ENCODE results near the gene SLC38A4.

Gene SLC38A4

DNA sequence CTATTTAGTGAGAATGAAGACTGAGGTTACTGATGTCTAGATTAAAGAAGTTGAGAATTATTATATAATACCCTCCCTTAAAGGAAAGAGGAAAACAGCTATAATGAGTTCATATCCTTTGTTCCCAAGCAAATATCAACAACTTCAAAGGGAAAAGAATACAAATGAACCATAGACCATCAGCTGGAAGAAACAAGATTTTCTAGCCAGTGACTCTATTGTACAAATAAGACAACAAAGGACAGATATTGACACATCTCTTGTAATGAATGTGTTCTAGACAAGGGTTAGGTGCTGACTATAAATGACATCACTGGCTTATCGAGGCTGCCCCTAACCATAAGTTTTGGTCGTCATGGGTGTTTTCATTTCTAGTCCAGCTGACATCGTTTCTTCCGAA, 48.2 kb downstream of the SLC38A4 start:
- TF ChIP-seq CREB1 (IDR thresholded peaks at IDR 0.05; ENCODE audit: low read depth) (no peak), NFIC (IDR thresholded peaks at IDR 0.05) (no peak), RAD21 (IDR thresholded peaks at IDR 0.05; ENCODE audit: low read depth) (no peak), YY1 (IDR thresholded peaks at IDR 0.05; ENCODE audit: low read depth) (no peak), CEBPB (IDR thresholded peaks at IDR 0.05) (no peak), FOXM1 (IDR thresholded peaks at IDR 0.05; ENCODE audit: borderline replicate concordance, low read depth) (no peak), TCF12 (IDR thresholded peaks at IDR 0.05; ENCODE audit: low read depth) (no peak), ZBTB7A (IDR thresholded peaks at IDR 0.05; ENCODE audit: low read depth) (no peak), EGR1 (IDR thresholded peaks at IDR 0.05) (no peak), TEAD4 (IDR thresholded peaks at IDR 0.05) (no peak)

DNA sequence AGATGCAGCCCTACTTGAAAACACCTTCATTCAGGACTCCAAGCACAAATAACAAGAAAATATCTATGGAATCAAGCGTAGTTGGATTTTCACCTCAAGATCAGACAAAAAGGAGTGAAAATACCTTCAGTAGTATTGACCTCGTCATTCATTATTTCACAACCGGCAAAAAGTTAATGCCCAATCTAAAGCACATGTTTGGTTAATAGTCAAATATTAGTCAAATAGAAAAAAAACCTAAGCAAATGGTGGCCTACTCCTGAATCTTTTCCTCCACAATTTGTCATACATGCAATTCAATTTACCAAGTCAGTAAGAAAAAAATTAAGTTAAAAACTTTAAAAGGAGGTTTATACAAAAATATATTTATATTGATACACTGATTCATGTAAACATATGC, 50.0 kb downstream of the SLC38A4 start:
- no peak for TF ChIP-seq RAD21 (IDR thresholded peaks at IDR 0.05; ENCODE audit: low read depth)
- no peak for TF ChIP-seq EGR1 (IDR thresholded peaks at IDR 0.05)
- TF ChIP-seq, protein P1, sequence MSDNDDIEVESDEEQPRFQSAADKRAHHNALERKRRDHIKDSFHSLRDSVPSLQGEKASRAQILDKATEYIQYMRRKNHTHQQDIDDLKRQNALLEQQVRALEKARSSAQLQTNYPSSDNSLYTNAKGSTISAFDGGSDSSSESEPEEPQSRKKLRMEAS (IDR thresholded peaks at IDR 0.05), result no peak
- TF ChIP-seq, protein P2, sequence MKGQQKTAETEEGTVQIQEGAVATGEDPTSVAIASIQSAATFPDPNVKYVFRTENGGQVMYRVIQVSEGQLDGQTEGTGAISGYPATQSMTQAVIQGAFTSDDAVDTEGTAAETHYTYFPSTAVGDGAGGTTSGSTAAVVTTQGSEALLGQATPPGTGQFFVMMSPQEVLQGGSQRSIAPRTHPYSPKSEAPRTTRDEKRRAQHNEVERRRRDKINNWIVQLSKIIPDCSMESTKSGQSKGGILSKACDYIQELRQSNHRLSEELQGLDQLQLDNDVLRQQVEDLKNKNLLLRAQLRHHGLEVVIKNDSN (IDR thresholded peaks at IDR 0.05), result no peak
- TF ChIP-seq TCF12 (IDR thresholded peaks at IDR 0.05; ENCODE audit: low read depth), result no peak
- no peak for TF ChIP-seq CREB1 (IDR thresholded peaks at IDR 0.05; ENCODE audit: low read depth)

DNA sequence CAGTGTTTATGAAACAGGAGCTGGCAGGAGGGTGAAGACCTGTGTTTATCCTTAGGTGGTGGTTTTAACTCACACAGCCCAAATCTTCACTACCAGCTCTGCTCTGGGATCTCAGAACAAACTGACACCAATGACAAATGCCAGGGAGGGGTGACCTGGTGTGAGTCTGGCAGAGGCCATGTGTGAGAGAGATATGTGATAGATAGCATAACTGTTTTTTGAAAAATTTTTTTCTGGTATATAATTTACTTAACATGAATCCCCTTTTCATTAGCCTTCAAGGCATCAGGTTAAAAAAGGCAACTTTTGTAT, 51.5 kb downstream of the SLC38A4 start:
- TF ChIP-seq, protein P2 (IDR thresholded peaks at IDR 0.05), result no peak
- TF ChIP-seq, protein P3, sequence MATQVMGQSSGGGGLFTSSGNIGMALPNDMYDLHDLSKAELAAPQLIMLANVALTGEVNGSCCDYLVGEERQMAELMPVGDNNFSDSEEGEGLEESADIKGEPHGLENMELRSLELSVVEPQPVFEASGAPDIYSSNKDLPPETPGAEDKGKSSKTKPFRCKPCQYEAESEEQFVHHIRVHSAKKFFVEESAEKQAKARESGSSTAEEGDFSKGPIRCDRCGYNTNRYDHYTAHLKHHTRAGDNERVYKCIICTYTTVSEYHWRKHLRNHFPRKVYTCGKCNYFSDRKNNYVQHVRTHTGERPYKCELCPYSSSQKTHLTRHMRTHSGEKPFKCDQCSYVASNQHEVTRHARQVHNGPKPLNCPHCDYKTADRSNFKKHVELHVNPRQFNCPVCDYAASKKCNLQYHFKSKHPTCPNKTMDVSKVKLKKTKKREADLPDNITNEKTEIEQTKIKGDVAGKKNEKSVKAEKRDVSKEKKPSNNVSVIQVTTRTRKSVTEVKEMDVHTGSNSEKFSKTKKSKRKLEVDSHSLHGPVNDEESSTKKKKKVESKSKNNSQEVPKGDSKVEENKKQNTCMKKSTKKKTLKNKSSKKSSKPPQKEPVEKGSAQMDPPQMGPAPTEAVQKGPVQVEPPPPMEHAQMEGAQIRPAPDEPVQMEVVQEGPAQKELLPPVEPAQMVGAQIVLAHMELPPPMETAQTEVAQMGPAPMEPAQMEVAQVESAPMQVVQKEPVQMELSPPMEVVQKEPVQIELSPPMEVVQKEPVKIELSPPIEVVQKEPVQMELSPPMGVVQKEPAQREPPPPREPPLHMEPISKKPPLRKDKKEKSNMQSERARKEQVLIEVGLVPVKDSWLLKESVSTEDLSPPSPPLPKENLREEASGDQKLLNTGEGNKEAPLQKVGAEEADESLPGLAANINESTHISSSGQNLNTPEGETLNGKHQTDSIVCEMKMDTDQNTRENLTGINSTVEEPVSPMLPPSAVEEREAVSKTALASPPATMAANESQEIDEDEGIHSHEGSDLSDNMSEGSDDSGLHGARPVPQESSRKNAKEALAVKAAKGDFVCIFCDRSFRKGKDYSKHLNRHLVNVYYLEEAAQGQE (IDR thresholded peaks at IDR 0.05; ENCODE audit: low read depth), result no peak
- TF ChIP-seq TCF12 (IDR thresholded peaks at IDR 0.05; ENCODE audit: low read depth), result no peak

DNA sequence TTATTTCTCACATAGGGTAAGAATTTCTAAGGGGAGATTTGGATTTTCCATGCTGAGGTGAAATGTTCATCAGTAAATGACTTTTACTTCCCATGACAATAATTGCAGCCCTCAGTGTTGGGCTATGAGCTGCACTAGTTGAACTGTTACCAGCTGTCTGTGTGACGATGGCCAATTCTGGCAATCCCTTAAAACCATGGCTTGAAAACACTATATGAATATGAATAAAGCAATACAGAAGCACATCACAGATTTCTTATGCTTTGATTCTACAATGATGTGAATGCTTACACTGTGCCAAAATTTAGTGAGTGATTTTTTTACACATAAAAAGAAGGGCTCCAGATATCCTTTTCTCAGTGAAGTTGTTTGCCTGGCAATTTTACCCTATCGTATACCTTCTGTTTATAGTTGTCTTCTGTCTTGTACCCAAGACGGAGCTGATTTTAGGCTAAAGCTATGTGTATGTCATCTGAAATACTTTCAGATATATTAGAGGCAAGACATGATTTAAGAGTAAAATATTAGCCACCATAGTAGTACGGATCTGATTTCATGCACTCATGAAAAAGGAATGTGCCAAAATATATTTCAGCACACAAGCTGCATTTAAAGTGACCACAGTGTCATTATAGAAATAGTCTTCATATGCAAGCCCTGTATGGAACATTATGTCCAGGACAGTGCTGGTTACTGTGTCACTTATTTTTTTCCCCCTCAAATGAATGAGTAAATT, 52.0 kb downstream of the SLC38A4 start:
- TF ChIP-seq, protein P1 (IDR thresholded peaks at IDR 0.05), result no peak
- TF ChIP-seq YY1 (IDR thresholded peaks at IDR 0.05; ENCODE audit: low read depth) (no peak), EP300 (IDR thresholded peaks at IDR 0.05; ENCODE audit: borderline replicate concordance) (no peak), CEBPB (IDR thresholded peaks at IDR 0.05) (no peak)

DNA sequence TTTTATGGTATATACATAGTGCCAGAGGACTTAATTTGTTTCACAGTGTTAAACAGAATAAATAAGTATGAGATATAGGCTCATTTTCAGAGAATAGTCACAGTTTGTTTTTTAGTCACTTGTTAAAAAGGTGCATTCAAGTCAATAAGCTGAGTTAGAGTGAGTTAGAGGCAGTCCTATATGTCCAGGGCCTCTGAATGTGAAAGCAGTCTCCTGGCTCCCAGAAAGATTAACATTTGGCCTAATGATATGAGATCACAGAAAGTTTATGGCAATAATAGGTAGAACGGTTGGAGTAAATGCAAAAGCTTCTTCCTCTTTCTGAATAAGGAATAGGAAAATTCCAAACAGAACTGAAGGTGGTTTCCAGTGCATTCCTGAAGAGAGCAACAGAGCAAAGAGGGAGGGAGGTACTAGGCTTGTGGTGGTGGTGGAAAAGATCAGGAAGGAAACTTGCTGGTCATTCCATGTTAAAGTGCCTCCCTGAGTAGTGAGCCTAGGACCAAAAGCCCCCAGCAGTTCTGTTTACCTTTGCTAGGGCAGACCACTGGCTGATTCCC, 54.4 kb downstream of the SLC38A4 start:
- TF ChIP-seq CEBPB (IDR thresholded peaks at IDR 0.05) (no peak), RAD21 (IDR thresholded peaks at IDR 0.05; ENCODE audit: low read depth) (no peak), EP300 (IDR thresholded peaks at IDR 0.05; ENCODE audit: borderline replicate concordance) (no peak), FOXM1 (IDR thresholded peaks at IDR 0.05; ENCODE audit: borderline replicate concordance, low read depth) (no peak), CREB1 (IDR thresholded peaks at IDR 0.05; ENCODE audit: low read depth) (no peak), ZBTB7A (IDR thresholded peaks at IDR 0.05; ENCODE audit: low read depth) (no peak), TCF12 (IDR thresholded peaks at IDR 0.05; ENCODE audit: low read depth) (no peak), TAF1 (IDR thresholded peaks at IDR 0.05; ENCODE audit: low read depth) (no peak), NFIC (IDR thresholded peaks at IDR 0.05) (no peak), EGR1 (IDR thresholded peaks at IDR 0.05) (no peak), YY1 (IDR thresholded peaks at IDR 0.05; ENCODE audit: low read depth) (no peak), TEAD4 (IDR thresholded peaks at IDR 0.05) (no peak)
- TF ChIP-seq, protein P1 (IDR thresholded peaks at IDR 0.05), result no peak
- TF ChIP-seq, protein P3 (IDR thresholded peaks at IDR 0.05; ENCODE audit: low read depth), result no peak
- TF ChIP-seq, protein P2 (IDR thresholded peaks at IDR 0.05), result no peak

Data from Ishikawa (cell line).